Nephron progenitor cell (in vitro differentiated cells): ENCODE results near the gene GAPVD1.
"Not testable (repeated sequence)": the region's sequence is repeated elsewhere in the genome, so short reads cannot be mapped to it uniquely, and the experiment has no call there.

Experiments used
- DNase-seq: peaks from one replicate; pipeline ENCODE4 v3.0.0; 2021
- H3K27ac Mint-ChIP-seq: 2 replicates; pipeline ENCODE4 v1.8.0; 2021; ENCODE audit warnings: mild to moderate bottlenecking, moderate library complexity, mixed read lengths
- H3K27me3 Mint-ChIP-seq: 2 replicates; pipeline ENCODE4 v1.8.0; 2021; ENCODE audit warnings: mild to moderate bottlenecking, low read depth, mixed read lengths; ENCODE audit not compliant: poor library complexity
- H3K36me3 Mint-ChIP-seq: 2 replicates; pipeline ENCODE4 v1.8.0; 2021; ENCODE audit warnings: low read depth, mixed read lengths
- H3K4me1 Mint-ChIP-seq: 2 replicates; pipeline ENCODE4 v1.8.0; 2021; ENCODE audit warnings: mixed read lengths
- H3K4me3 Mint-ChIP-seq: 2 replicates; pipeline ENCODE4 v1.8.0; 2021; ENCODE audit warnings: mild to moderate bottlenecking, moderate library complexity, mixed read lengths
- H3K9me3 Mint-ChIP-seq: 2 replicates; pipeline ENCODE4 v1.8.0; 2021; ENCODE audit warnings: mild to moderate bottlenecking, moderate library complexity, mixed read lengths
- CTCF ChIP-seq: fragments of 200-600 bp; sonication (generic); IDR thresholded peaks from 2 replicates; pipeline ENCODE4 v1.5.0; 2021; ENCODE audit warnings: antibody characterized with exemption

Gene GAPVD1

GRCh38 chr9:125235804-125236519 is 25.7 kb upstream of the GAPVD1 start:
- peaks cover 45% of the 10 kb centered on the region for H3K4me1 Mint-ChIP-seq
- H3K27ac Mint-ChIP-seq, result peak overlapping the region; percentile 68
- no peaks in the 10 kb centered on the region for H3K9me3 Mint-ChIP-seq
- peak overlapping the region; percentile 94 for H3K4me3 Mint-ChIP-seq
- TF ChIP-seq CTCF, result no peak
- H3K36me3 Mint-ChIP-seq, result peaks cover 73% of the 10 kb centered on the region
- DNase-seq, result no peak
- H3K27me3 Mint-ChIP-seq, result peaks cover 1% of the 10 kb centered on the region

GRCh38 chr9:125236520-125237159 is 25.0 kb upstream of the GAPVD1 start:
- H3K27ac Mint-ChIP-seq, result peak overlapping the region; percentile 2
- H3K27me3 Mint-ChIP-seq, result not testable (repeated sequence)
- H3K4me1 Mint-ChIP-seq, result peaks cover 47% of the 10 kb centered on the region

GRCh38 chr9:125238127-125238914 is 23.3 kb upstream of the GAPVD1 start:
- no peak for TF ChIP-seq CTCF
- H3K4me1 Mint-ChIP-seq, result peaks cover 53% of the 10 kb centered on the region
- H3K27me3 Mint-ChIP-seq, result peaks cover 4% of the 10 kb centered on the region
- no peak for DNase-seq
- no peaks in the 10 kb centered on the region for H3K9me3 Mint-ChIP-seq
- peaks cover 66% of the 10 kb centered on the region for H3K36me3 Mint-ChIP-seq
- peak overlapping the region; percentile 90 for H3K27ac Mint-ChIP-seq
- H3K4me3 Mint-ChIP-seq, result peak overlapping the region; percentile 94

More at GRCh38 chr9:125236520-125237159, 25.0 kb upstream of the GAPVD1 start:
- DNase-seq, H3K9me3 Mint-ChIP-seq: not testable (repeated sequence)
- Mint-ChIP-seq H3K36me3 (peaks cover 75% of the 10 kb centered on the region), H3K4me3 (peak overlapping the region; percentile 94)

- TF ChIP-seq CTCF, result no peak
- DNase-seq, result no peak
- Mint-ChIP-seq H3K4me3 (peak overlapping the region; percentile 94), H3K36me3 (peaks cover 60% of the 10 kb centered on the region), H3K4me1 (peaks cover 53% of the 10 kb centered on the region), H3K9me3 (no peaks in the 10 kb centered on the region), H3K27me3 (peaks cover 4% of the 10 kb centered on the region), H3K27ac (peak overlapping the region; percentile 90)
Measured at GRCh38 chr9:125238915-125239446, 22.6 kb upstream of the GAPVD1 start.

GRCh38 chr9:125239631-125240597 is 21.7 kb upstream of the GAPVD1 start:
- no peak for DNase-seq
- Mint-ChIP-seq H3K4me3 (peak overlapping the region; percentile 94), H3K27me3 (peaks cover 5% of the 10 kb centered on the region), H3K27ac (peak overlapping the region; percentile 99), H3K4me1 (peaks cover 53% of the 10 kb centered on the region), H3K9me3 (no peaks in the 10 kb centered on the region), H3K36me3 (peaks cover 59% of the 10 kb centered on the region)
- no peak for TF ChIP-seq CTCF
